CD4-positive, CD25-positive, alpha-beta regulatory T cell (primary cell): ENCODE data around the gene OTX2. TPM values are rescaled to one million over a fixed set of nuclear protein-coding genes. Genes with fewer than 3 reads are reported as not detected.

Experiments used
- ATAC-seq, 2 donors: fragments of 150-1000 bp; cut with Tn5 transposase; one replicate each; pipeline ENCODE4 v1.10.0; 2021; ENCODE audit warnings: low read depth in 2 of 2, moderate number of reproducible peaks in 2 of 2, moderate library complexity in 1 of 2
- DNase-seq, 3 donors: peaks; one replicate each; pipeline versions ENCODE4 v3.0.0 to v3.0.0-alpha.2; 2012 to 2022; ENCODE audit warnings: mixed read lengths in 1 of 3
- H3K27ac ChIP-seq: one replicate; pipeline ENCODE4 v1.7.0; 2013; ENCODE audit warnings: mild to moderate bottlenecking, low read length; ENCODE audit not compliant: insufficient read depth, poor library complexity, severe bottlenecking
- H3K27me3 ChIP-seq: one replicate; pipeline ENCODE4 v1.7.0; 2013; ENCODE audit warnings: low read length; ENCODE audit not compliant: control insufficient read depth, insufficient read depth
- H3K36me3 ChIP-seq: one replicate; pipeline ENCODE4 v1.7.0; 2013; ENCODE audit warnings: mild to moderate bottlenecking, low read length, moderate library complexity; ENCODE audit not compliant: control insufficient read depth, insufficient read depth
- H3K4me1 ChIP-seq: 2 replicates; pipeline ENCODE4 v1.7.0; 2013; ENCODE audit warnings: mild to moderate bottlenecking, low read length; ENCODE audit not compliant: insufficient read depth, control insufficient read depth, poor library complexity, severe bottlenecking
- H3K4me3 ChIP-seq: one replicate; pipeline ENCODE4 v1.7.0; 2013; ENCODE audit warnings: low read depth, mild to moderate bottlenecking, low read length, moderate library complexity
- H3K9me3 ChIP-seq, 2 experiments: 1 replicate in 1 of 2; 2 replicates in 1 of 2; pipeline ENCODE4 v1.7.0; 2013; ENCODE audit warnings: low read length in 2 of 2, mild to moderate bottlenecking in 1 of 2, moderate library complexity in 1 of 2; ENCODE audit not compliant: control insufficient read depth in 2 of 2
- H3K27ac Mint-ChIP-seq, 3 donors: one replicate each; pipeline ENCODE4 v1.8.0; 2020 to 2022; ENCODE audit warnings: mild to moderate bottlenecking in 3 of 3, mixed read lengths in 3 of 3, moderate library complexity in 2 of 3
- H3K27me3 Mint-ChIP-seq: one replicate; pipeline ENCODE4 v1.8.0; 2022; ENCODE audit warnings: mild to moderate bottlenecking, mixed read lengths
- H3K36me3 Mint-ChIP-seq: one replicate; pipeline ENCODE4 v1.8.0; 2020; ENCODE audit warnings: mixed read lengths
- H3K4me1 Mint-ChIP-seq, 4 donors: one replicate each; pipeline ENCODE4 v1.8.0; 2020 to 2022; ENCODE audit warnings: mixed read lengths in 4 of 4, mild to moderate bottlenecking in 1 of 4
- H3K4me3 Mint-ChIP-seq, 4 donors: one replicate each; pipeline ENCODE4 v1.8.0; 2020 to 2022; ENCODE audit warnings: mild to moderate bottlenecking in 4 of 4, mixed read lengths in 4 of 4, moderate library complexity in 3 of 4
- H3K9me3 Mint-ChIP-seq, 7 donors: one replicate each; pipeline ENCODE4 v1.8.0; 2020 to 2022; ENCODE audit warnings: mixed read lengths in 7 of 7, mild to moderate bottlenecking in 3 of 7, moderate library complexity in 2 of 7
- polyA plus RNA-seq, 4 donors: library from polyadenylated mRNA; unstranded; fragments of 300-500 nt; fragmentation: Illumina TruSeq; gene quantifications; one replicate each; pipeline ENCODE4 v1.2.3, GENCODE V29; 2021
- total RNA-seq: library from RNA; stranded (reverse); gene quantifications from one replicate; pipeline ENCODE4 v1.2.3, GENCODE V29; 2022

OTX2 gene
- total and polyA plus RNA-seq, 5 donors from 2014 or later = not detected

- Mint-ChIP-seq H3K36me3 (peaks cover 4% of the 10 kb centered on the region), H3K4me3 (no peak overlapping the region), H3K4me1 (peaks cover 5 to 34% (median 15%) of the 10 kb centered on the region in 4 donors), H3K27ac (no peak overlapping the region), H3K9me3 (peaks cover 0 to 15% (median 0%) of the 10 kb centered on the region in 7 donors), H3K27me3 (peaks cover 89% of the 10 kb centered on the region)
- H3K36me3 ChIP-seq = no peaks in the 10 kb centered on the region
- peaks cover 9% of the 10 kb centered on the region for H3K4me1 ChIP-seq
- DNase-seq (no peak), ATAC-seq (no peak)
- no peak overlapping the region for H3K27ac ChIP-seq
- no peak overlapping the region for H3K4me3 ChIP-seq
- peaks cover 0 to 1% of the 10 kb centered on the region in 2 experiments for H3K9me3 ChIP-seq
- peaks cover 55% of the 10 kb centered on the region for H3K27me3 ChIP-seq
Observed at GRCh38 chr14:56805992-56806727, 4.1 kb downstream of the OTX2 start.

- Histone ChIP-seq H3K9me3 (peaks cover 0 to 1% of the 10 kb centered on the region in 2 experiments), H3K27me3 (peaks cover 57% of the 10 kb centered on the region), H3K27ac (no peak overlapping the region), H3K4me1 (peaks cover 9% of the 10 kb centered on the region), H3K4me3 (no peak overlapping the region), H3K36me3 (no peaks in the 10 kb centered on the region)
- H3K27ac Mint-ChIP-seq = no peak overlapping the region
- H3K27me3 Mint-ChIP-seq = peaks cover 89% of the 10 kb centered on the region
- ATAC-seq = no peak
- H3K9me3 Mint-ChIP-seq = peaks cover 0 to 13% (median 0%) of the 10 kb centered on the region in 7 donors
- no peak overlapping the region for H3K4me3 Mint-ChIP-seq
- no peak for DNase-seq
- peaks cover 5 to 29% (median 15%) of the 10 kb centered on the region in 4 donors for H3K4me1 Mint-ChIP-seq
- H3K36me3 Mint-ChIP-seq = peaks cover 4% of the 10 kb centered on the region
Observed at GRCh38 chr14:56805201-56805991, 4.9 kb downstream of the OTX2 start.

GRCh38 chr14:56803816-56804535, 6.3 kb downstream of the OTX2 start:
- no peaks in the 10 kb centered on the region for H3K36me3 Mint-ChIP-seq
- no peak overlapping the region for H3K4me3 ChIP-seq
- peaks cover 89% of the 10 kb centered on the region for H3K27me3 Mint-ChIP-seq
- peaks cover 0 to 9% (median 0%) of the 10 kb centered on the region in 7 donors for H3K9me3 Mint-ChIP-seq
- DNase-seq (no peak), ATAC-seq (no peak)
- H3K9me3 ChIP-seq = peaks cover 0 to 1% of the 10 kb centered on the region in 2 experiments
- H3K4me1 ChIP-seq = peaks cover 9% of the 10 kb centered on the region
- no peaks in the 10 kb centered on the region for H3K36me3 ChIP-seq
- no peak overlapping the region for H3K27ac ChIP-seq
- peaks cover 5 to 21% (median 8%) of the 10 kb centered on the region in 4 donors for H3K4me1 Mint-ChIP-seq
- H3K27me3 ChIP-seq = peaks cover 63% of the 10 kb centered on the region
- H3K4me3 Mint-ChIP-seq = no peak overlapping the region
- no peak overlapping the region for H3K27ac Mint-ChIP-seq

- Mint-ChIP-seq H3K27ac (no peak overlapping the region), H3K9me3 (peaks cover 0 to 9% (median 0%) of the 10 kb centered on the region in 7 donors), H3K4me1 (peaks cover 1 to 14% (median 5%) of the 10 kb centered on the region in 4 donors), H3K4me3 (no peak overlapping the region), H3K27me3 (peaks cover 80% of the 10 kb centered on the region), H3K36me3 (no peaks in the 10 kb centered on the region)
- DNase-seq (no peak), ATAC-seq (no peak)
- Histone ChIP-seq H3K27ac (no peak overlapping the region), H3K36me3 (no peaks in the 10 kb centered on the region), H3K27me3 (peaks cover 61% of the 10 kb centered on the region), H3K4me3 (no peak overlapping the region), H3K9me3 (peaks cover 0 to 1% of the 10 kb centered on the region in 2 experiments), H3K4me1 (peaks cover 12% of the 10 kb centered on the region)
Observed at GRCh38 chr14:56801920-56802319, 8.4 kb downstream of the OTX2 start.

- Histone ChIP-seq H3K27ac (no peak overlapping the region), H3K4me1 (peaks cover 8% of the 10 kb centered on the region), H3K9me3 (peaks cover 0 to 2% of the 10 kb centered on the region in 2 experiments), H3K4me3 (no peak overlapping the region), H3K36me3 (no peaks in the 10 kb centered on the region), H3K27me3 (peaks cover 48% of the 10 kb centered on the region)
- Mint-ChIP-seq H3K27me3 (peaks cover 77% of the 10 kb centered on the region), H3K4me1 (peaks cover 0 to 8% (median 2%) of the 10 kb centered on the region in 4 donors), H3K36me3 (no peaks in the 10 kb centered on the region), H3K4me3 (no peak overlapping the region), H3K27ac (no peak overlapping the region), H3K9me3 (peaks cover 0 to 3% (median 0%) of the 10 kb centered on the region in 7 donors)
- no peak for ATAC-seq
- no peak for DNase-seq
Observed at GRCh38 chr14:56799343-56799645, 11.0 kb downstream of the OTX2 start.

- no peak overlapping the region for H3K27ac ChIP-seq
- Mint-ChIP-seq H3K36me3 (no peaks in the 10 kb centered on the region), H3K27ac (no peak overlapping the region), H3K27me3 (peaks cover 71% of the 10 kb centered on the region), H3K4me1 (peaks cover 0 to 8% (median 2%) of the 10 kb centered on the region in 4 donors), H3K9me3 (peaks cover 0 to 3% (median 0%) of the 10 kb centered on the region in 7 donors), H3K4me3 (no peak overlapping the region)
- no peaks in the 10 kb centered on the region for H3K36me3 ChIP-seq
- H3K27me3 ChIP-seq = peaks cover 45% of the 10 kb centered on the region
- no peak for ATAC-seq
- no peak overlapping the region for H3K4me3 ChIP-seq
- peaks cover 8% of the 10 kb centered on the region for H3K4me1 ChIP-seq
- no peak for DNase-seq
- H3K9me3 ChIP-seq = peaks cover 0 to 2% of the 10 kb centered on the region in 2 experiments
Observed at GRCh38 chr14:56798447-56799342, 11.6 kb downstream of the OTX2 start.
